ENCODE measurements around the gene MMP24. TPM values are rescaled to one million over a fixed set of nuclear protein-coding genes. Genes with fewer than 3 reads are reported as not detected.

MMP24 gene
- total and polyA plus RNA-seq, 2 of the 13 experiments (the other 11 are each of a cell fraction or from before 2014, with no cell fraction given), result 0.29 to 0.35 TPM

DNA sequence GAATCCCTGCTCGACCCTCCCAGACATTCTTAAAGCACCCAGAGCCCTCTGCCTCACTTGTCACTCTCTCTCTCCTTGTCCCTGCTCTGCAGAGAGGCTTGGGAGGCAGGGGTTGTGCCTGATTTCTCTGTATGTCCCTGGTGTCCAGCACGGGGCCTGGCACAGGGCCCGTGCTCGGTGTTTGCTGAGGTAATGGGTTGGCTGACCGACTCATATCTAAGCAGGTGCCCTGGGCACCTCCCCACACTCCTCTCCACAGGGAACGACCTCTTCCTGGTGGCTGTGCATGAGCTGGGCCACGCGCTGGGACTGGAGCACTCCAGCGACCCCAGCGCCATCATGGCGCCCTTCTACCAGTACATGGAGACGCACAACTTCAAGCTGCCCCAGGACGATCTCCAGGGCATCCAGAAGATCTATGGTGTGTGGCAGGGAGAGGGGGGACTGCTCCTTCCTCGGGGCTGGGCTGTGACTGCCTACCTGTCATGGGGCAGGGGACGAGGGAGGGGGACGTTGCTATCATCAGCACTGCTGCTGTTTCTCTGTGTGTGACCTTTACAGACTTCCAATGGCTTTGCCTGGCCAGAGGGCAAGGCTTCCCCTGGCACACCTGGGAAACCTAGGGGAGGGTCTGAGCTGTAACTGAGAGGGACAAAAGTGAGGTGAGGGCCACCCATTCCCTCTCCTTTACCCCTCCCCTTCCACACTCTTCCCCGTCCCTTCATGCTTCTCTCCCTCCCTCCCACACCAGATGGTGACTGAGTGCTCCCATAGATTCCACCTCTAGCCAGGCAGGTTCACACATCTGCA is 37.2 kb downstream of the MMP24 start (continued):
- TF ChIP-seq, protein P1, sequence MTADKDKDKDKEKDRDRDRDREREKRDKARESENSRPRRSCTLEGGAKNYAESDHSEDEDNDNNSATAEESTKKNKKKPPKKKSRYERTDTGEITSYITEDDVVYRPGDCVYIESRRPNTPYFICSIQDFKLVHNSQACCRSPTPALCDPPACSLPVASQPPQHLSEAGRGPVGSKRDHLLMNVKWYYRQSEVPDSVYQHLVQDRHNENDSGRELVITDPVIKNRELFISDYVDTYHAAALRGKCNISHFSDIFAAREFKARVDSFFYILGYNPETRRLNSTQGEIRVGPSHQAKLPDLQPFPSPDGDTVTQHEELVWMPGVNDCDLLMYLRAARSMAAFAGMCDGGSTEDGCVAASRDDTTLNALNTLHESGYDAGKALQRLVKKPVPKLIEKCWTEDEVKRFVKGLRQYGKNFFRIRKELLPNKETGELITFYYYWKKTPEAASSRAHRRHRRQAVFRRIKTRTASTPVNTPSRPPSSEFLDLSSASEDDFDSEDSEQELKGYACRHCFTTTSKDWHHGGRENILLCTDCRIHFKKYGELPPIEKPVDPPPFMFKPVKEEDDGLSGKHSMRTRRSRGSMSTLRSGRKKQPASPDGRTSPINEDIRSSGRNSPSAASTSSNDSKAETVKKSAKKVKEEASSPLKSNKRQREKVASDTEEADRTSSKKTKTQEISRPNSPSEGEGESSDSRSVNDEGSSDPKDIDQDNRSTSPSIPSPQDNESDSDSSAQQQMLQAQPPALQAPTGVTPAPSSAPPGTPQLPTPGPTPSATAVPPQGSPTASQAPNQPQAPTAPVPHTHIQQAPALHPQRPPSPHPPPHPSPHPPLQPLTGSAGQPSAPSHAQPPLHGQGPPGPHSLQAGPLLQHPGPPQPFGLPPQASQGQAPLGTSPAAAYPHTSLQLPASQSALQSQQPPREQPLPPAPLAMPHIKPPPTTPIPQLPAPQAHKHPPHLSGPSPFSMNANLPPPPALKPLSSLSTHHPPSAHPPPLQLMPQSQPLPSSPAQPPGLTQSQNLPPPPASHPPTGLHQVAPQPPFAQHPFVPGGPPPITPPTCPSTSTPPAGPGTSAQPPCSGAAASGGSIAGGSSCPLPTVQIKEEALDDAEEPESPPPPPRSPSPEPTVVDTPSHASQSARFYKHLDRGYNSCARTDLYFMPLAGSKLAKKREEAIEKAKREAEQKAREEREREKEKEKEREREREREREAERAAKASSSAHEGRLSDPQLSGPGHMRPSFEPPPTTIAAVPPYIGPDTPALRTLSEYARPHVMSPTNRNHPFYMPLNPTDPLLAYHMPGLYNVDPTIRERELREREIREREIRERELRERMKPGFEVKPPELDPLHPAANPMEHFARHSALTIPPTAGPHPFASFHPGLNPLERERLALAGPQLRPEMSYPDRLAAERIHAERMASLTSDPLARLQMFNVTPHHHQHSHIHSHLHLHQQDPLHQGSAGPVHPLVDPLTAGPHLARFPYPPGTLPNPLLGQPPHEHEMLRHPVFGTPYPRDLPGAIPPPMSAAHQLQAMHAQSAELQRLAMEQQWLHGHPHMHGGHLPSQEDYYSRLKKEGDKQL (CRISPR knock-in tag; IDR thresholded peaks at IDR 0.05; ENCODE audit: low read depth), result no peak
- TF ChIP-seq, protein P2, sequence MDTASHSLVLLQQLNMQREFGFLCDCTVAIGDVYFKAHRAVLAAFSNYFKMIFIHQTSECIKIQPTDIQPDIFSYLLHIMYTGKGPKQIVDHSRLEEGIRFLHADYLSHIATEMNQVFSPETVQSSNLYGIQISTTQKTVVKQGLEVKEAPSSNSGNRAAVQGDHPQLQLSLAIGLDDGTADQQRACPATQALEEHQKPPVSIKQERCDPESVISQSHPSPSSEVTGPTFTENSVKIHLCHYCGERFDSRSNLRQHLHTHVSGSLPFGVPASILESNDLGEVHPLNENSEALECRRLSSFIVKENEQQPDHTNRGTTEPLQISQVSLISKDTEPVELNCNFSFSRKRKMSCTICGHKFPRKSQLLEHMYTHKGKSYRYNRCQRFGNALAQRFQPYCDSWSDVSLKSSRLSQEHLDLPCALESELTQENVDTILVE (CRISPR knock-in tag; IDR thresholded peaks at IDR 0.05), result no peak
- TF ChIP-seq, protein P3, sequence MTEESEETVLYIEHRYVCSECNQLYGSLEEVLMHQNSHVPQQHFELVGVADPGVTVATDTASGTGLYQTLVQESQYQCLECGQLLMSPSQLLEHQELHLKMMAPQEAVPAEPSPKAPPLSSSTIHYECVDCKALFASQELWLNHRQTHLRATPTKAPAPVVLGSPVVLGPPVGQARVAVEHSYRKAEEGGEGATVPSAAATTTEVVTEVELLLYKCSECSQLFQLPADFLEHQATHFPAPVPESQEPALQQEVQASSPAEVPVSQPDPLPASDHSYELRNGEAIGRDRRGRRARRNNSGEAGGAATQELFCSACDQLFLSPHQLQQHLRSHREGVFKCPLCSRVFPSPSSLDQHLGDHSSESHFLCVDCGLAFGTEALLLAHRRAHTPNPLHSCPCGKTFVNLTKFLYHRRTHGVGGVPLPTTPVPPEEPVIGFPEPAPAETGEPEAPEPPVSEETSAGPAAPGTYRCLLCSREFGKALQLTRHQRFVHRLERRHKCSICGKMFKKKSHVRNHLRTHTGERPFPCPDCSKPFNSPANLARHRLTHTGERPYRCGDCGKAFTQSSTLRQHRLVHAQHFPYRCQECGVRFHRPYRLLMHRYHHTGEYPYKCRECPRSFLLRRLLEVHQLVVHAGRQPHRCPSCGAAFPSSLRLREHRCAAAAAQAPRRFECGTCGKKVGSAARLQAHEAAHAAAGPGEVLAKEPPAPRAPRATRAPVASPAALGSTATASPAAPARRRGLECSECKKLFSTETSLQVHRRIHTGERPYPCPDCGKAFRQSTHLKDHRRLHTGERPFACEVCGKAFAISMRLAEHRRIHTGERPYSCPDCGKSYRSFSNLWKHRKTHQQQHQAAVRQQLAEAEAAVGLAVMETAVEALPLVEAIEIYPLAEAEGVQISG (CRISPR knock-in tag; IDR thresholded peaks at IDR 0.05), result peak; percentile 28; the same call in 1 of the 2 replicates
- TF ChIP-seq ZNF501 (CRISPR knock-in tag; IDR thresholded peaks at IDR 0.05) (peak; percentile 76; the same call in 1 of the 2 replicates), SP2 (CRISPR knock-in tag; IDR thresholded peaks at IDR 0.05) (0 out of 2 replicates have a peak, but pooled peaks have one; percentile 20), ZNF724P (CRISPR knock-in tag; IDR thresholded peaks at IDR 0.05; ENCODE audit: borderline replicate concordance) (no peak), GATAD1 (CRISPR knock-in tag; IDR thresholded peaks at IDR 0.05) (no peak), ZNF263 (CRISPR knock-in tag; IDR thresholded peaks at IDR 0.05) (peak; percentile 63), SP5 (CRISPR knock-in tag; IDR thresholded peaks at IDR 0.05; ENCODE audit: borderline replicate concordance, low read depth) (no peak), TARDBP (CRISPR knock-in tag; IDR thresholded peaks at IDR 0.05) (no peak), ZNF274 (CRISPR knock-in tag; IDR thresholded peaks at IDR 0.05) (0 out of 2 replicates have a peak, but pooled peaks have one; percentile 54), POLR2A (IDR thresholded peaks at IDR 0.05; ENCODE audit: insufficient read depth in 1 of 2, low read depth in 2 of 2, low read length in 2 of 2) (no peak)
- TF ChIP-seq, protein P4, sequence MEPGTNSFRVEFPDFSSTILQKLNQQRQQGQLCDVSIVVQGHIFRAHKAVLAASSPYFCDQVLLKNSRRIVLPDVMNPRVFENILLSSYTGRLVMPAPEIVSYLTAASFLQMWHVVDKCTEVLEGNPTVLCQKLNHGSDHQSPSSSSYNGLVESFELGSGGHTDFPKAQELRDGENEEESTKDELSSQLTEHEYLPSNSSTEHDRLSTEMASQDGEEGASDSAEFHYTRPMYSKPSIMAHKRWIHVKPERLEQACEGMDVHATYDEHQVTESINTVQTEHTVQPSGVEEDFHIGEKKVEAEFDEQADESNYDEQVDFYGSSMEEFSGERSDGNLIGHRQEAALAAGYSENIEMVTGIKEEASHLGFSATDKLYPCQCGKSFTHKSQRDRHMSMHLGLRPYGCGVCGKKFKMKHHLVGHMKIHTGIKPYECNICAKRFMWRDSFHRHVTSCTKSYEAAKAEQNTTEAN (CRISPR knock-in tag; conservative IDR thresholded peaks at IDR 0.05), result no peak
- TF ChIP-seq, protein P5, sequence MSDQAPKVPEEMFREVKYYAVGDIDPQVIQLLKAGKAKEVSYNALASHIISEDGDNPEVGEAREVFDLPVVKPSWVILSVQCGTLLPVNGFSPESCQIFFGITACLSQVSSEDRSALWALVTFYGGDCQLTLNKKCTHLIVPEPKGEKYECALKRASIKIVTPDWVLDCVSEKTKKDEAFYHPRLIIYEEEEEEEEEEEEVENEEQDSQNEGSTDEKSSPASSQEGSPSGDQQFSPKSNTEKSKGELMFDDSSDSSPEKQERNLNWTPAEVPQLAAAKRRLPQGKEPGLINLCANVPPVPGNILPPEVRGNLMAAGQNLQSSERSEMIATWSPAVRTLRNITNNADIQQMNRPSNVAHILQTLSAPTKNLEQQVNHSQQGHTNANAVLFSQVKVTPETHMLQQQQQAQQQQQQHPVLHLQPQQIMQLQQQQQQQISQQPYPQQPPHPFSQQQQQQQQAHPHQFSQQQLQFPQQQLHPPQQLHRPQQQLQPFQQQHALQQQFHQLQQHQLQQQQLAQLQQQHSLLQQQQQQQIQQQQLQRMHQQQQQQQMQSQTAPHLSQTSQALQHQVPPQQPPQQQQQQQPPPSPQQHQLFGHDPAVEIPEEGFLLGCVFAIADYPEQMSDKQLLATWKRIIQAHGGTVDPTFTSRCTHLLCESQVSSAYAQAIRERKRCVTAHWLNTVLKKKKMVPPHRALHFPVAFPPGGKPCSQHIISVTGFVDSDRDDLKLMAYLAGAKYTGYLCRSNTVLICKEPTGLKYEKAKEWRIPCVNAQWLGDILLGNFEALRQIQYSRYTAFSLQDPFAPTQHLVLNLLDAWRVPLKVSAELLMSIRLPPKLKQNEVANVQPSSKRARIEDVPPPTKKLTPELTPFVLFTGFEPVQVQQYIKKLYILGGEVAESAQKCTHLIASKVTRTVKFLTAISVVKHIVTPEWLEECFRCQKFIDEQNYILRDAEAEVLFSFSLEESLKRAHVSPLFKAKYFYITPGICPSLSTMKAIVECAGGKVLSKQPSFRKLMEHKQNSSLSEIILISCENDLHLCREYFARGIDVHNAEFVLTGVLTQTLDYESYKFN (CRISPR knock-in tag; conservative IDR thresholded peaks at IDR 0.05), result no peak

All from HepG2 (cell line).